ENCODE measurements around the gene ZNF425. TPM values are rescaled to one million over a fixed set of nuclear protein-coding genes. Genes with fewer than 3 reads are reported as not detected.

Gene ZNF425, protein sequence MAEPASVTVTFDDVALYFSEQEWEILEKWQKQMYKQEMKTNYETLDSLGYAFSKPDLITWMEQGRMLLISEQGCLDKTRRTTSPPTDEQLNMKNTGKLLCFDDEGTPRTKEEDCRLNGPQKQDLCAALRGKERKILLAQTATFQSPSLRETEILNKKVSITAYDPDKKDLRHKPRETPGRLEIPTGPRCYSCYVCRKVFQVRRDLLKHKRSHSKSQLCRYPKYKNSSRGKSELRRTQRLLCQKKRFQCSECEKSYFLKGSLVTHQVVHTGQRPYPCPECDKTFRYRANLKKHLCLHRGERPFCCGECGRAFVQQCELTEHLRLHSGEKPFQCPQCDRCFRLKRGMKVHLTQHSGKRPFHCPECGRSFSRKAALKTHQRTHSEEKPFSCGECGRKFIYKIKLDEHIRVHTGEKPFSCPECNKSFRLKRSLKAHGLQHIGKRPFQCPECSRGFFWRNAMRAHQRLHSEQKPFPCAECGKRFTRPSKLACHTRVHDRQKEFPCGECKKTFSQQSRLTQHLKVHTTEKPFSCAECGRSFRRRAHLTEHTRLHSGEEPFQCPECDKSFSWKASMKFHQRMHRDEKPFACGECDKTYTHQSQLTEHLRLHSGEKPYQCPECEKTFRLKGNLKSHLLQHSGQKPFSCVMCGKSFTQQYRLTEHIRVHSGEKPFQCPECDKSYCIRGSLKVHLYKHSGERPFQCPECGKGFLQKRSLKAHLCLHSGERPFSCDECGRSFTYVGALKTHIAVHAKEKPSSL
- total RNA-seq = 1 to 10 TPM; 1.4 to 3.1 (median 1.8) TPM

- Histone ChIP-seq H3K4me3 (peak within 1 kb of the TSS; percentile 65 to 97 (median 92)), H3K27me3 (no peaks in the 10 kb centered on the region), H3K36me3 (peaks cover 0 to 12% (median 1%) of the 10 kb centered on the region in 4 donors), H3K9me3 (peaks cover 0 to 8% (median 4%) of the 10 kb centered on the region in 4 donors), H3K27ac (peak within 1 kb of the TSS; percentile 91 to 98 (median 97)), H3K4me1 (peaks cover 13 to 18% (median 14%) of the 10 kb centered on the region in 4 donors)
- TF ChIP-seq EP300 (IDR thresholded peaks at IDR 0.05) (peak in 1 of 4 donors; percentile 59), POLR2A (IDR thresholded peaks at IDR 0.05) (peak; percentile 71 to 98 (median 88)), POLR2AphosphoS5 (IDR thresholded peaks at IDR 0.05) (peak; percentile 95 to 96)
- TF ChIP-seq, protein P1, sequence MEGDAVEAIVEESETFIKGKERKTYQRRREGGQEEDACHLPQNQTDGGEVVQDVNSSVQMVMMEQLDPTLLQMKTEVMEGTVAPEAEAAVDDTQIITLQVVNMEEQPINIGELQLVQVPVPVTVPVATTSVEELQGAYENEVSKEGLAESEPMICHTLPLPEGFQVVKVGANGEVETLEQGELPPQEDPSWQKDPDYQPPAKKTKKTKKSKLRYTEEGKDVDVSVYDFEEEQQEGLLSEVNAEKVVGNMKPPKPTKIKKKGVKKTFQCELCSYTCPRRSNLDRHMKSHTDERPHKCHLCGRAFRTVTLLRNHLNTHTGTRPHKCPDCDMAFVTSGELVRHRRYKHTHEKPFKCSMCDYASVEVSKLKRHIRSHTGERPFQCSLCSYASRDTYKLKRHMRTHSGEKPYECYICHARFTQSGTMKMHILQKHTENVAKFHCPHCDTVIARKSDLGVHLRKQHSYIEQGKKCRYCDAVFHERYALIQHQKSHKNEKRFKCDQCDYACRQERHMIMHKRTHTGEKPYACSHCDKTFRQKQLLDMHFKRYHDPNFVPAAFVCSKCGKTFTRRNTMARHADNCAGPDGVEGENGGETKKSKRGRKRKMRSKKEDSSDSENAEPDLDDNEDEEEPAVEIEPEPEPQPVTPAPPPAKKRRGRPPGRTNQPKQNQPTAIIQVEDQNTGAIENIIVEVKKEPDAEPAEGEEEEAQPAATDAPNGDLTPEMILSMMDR (IDR thresholded peaks at IDR 0.05) = peak; percentile 97 to 100 (median 99)
- 0 to 1% methylated on average over 13 to 65 of the region's 72 CpGs for WGBS, 2 donors
- peak; percentile 93 to 99 for DNase-seq
- ATAC-seq (ENCODE audit: low FRiP score in 2 of 2) = peak; percentile 98 to 99
Measured at GRCh38 chr7:149125863-149126661, at the start of gene ZNF425. ZNF425 (minus strand) TSS chr7:149126324; CDS start chr7:149126213, 111 bp downstream.

DNA sequence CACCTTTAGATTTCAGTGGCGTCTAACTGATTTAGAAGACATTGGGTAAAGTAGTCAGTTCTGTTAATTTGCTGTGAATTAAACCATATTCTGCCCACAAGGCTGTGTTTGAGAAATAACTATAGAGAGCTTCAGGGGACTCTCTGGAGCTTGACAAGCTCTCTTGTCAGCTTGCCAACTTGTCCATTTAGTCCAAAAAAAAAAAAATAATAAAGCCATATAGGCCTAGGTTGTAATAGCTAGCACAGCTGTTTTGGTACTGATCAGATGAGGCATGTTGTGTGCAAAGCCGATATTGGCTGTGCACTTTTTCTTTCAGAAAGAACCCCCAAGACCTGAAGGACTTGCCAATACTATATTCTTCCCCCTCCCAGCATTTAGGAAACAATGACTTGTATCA lies 49.0 kb upstream of the ZNF425 start:
- Histone ChIP-seq H3K36me3 (peaks cover 15 to 79% (median 47%) of the 10 kb centered on the region in 4 donors), H3K4me3 (no peak overlapping the region), H3K27me3 (no peaks in the 10 kb centered on the region), H3K9me3 (no peaks in the 10 kb centered on the region), H3K4me1 (peaks cover 0 to 6% (median 0%) of the 10 kb centered on the region in 4 donors), H3K27ac (no peak overlapping the region)
- ATAC-seq (ENCODE audit: low FRiP score in 2 of 2) (no peak), DNase-seq (no peak)
- 97 to 100% methylated on average over 2 of the region's 2 CpGs for WGBS, 2 donors
- TF ChIP-seq, protein P1 (IDR thresholded peaks at IDR 0.05) = no peak
- TF ChIP-seq POLR2AphosphoS5 (IDR thresholded peaks at IDR 0.05) = no peak
- TF ChIP-seq POLR2A (IDR thresholded peaks at IDR 0.05) = no peak
- TF ChIP-seq EP300 (IDR thresholded peaks at IDR 0.05) = no peak

DNA sequence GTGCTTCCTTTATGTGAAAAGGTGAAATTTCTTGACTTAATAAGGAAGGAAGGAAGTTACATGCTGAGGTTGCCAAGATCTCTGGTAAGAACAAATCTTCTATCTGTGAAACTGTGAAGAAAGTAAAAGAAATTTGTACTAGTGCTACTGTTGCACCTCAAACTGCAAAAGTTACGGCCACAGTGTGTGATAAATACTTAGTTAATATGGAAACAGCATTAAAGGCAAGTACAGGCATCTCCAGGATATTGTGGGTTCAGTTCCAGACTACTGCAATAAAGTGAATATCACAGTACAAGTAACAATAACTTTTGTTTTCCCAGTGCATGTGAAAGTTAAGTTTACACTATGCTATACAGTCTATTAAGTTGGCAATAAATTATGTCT lies 46.4 kb upstream of the ZNF425 start:
- peak overlapping the region in 2 of 4 donors; percentile 17 to 57 for H3K27ac ChIP-seq
- H3K4me3 ChIP-seq = no peak overlapping the region
- TF ChIP-seq POLR2A (IDR thresholded peaks at IDR 0.05) = no peak
- no peak for TF ChIP-seq EP300 (IDR thresholded peaks at IDR 0.05)
- H3K9me3 ChIP-seq = no peaks in the 10 kb centered on the region
- ATAC-seq (ENCODE audit: low FRiP score in 2 of 2) = no peak
- H3K27me3 ChIP-seq = no peaks in the 10 kb centered on the region
- H3K36me3 ChIP-seq = peaks cover 15 to 79% (median 47%) of the 10 kb centered on the region in 4 donors
- no peak for DNase-seq
- WGBS, 2 donors = 73 to 82% methylated on average over 1 of the region's 1 CpG
- H3K4me1 ChIP-seq = peaks cover 0 to 6% (median 0%) of the 10 kb centered on the region in 4 donors

DNA sequence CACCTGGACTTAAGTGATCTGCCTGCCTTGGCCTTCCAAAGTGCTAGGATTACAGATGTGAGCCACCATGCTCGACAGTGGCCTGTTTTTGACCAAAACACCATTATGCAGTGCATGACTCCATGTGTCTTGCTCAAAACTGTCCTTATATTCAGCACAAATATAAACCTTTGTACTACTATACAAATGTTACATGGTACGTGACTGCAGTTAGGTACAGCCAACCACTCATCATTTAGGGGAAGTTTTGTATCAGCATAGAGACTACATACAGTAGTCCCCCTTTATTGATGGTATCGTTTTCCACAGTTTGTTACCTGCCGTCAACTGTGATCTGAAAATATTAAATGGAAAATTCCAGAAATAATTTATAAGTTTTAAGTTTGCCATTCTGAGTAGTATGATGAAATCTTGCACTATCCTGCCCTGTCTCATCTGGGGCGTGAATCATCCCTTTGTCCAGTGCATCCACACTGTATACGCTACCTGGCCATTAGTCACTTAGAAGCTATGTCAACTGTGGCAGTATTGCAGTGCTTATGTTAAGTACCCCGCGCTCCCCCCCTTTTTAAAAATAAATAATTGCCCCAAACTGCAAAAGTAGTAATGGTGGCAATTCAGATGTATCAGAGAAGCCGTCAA lies 45.9 kb upstream of the ZNF425 start:
- peaks cover 18 to 79% (median 45%) of the 10 kb centered on the region in 4 donors for H3K36me3 ChIP-seq
- no peak overlapping the region for H3K4me3 ChIP-seq
- TF ChIP-seq POLR2AphosphoS5 (IDR thresholded peaks at IDR 0.05) = no peak
- TF ChIP-seq, protein P1 (IDR thresholded peaks at IDR 0.05) = no peak
- no peak for TF ChIP-seq POLR2A (IDR thresholded peaks at IDR 0.05)
- no peak for TF ChIP-seq EP300 (IDR thresholded peaks at IDR 0.05)
- DNase-seq (no peak), ATAC-seq (ENCODE audit: low FRiP score in 2 of 2) (no peak)
- WGBS, 2 donors = 65 to 67% methylated on average over 9 of the region's 9 CpGs
- peak overlapping the region in 2 of 4 donors; percentile 17 to 57 for H3K27ac ChIP-seq
- peaks cover 0 to 6% (median 0%) of the 10 kb centered on the region in 4 donors for H3K4me1 ChIP-seq
- H3K27me3 ChIP-seq = no peaks in the 10 kb centered on the region
- no peaks in the 10 kb centered on the region for H3K9me3 ChIP-seq

Data from upper lobe of left lung (tissue), 6 donors.